CD1c-positive myeloid dendritic cell (primary cell): Measurements from ENCODE around the gene XPR1.

Source experiments
- DNase-seq: peaks from one replicate; pipeline ENCODE4 v3.0.0-alpha.2; 2016; ENCODE audit errors: extremely low spot score

Gene XPR1

DNA sequence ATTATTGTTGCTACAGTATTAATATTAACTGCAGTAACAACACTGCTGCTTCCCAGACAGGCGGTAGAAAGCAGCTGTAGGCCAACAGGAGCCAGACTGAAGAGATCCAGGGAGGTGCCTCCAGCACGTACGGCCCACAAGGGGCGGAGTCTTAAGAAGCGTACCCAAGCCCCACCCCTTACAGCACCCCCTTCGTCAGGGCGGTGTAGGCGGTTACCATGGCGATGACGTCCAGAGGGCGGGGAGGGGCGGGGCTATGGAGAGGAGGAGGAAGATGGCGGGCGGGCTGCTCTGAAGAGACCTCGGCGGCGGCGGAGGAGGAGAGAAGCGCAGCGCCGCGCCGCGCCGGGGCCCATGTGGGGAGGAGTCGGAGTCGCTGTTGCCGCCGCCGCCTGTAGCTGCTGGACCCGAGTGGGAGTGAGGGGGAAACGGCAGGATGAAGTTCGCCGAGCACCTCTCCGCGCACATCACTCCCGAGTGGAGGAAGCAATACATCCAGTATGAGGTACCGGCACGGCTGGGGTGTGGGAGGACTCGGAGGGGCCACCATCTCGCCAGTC lies at the start of gene XPR1:
Gene XPR1, plus strand, starts transcription at position 257 of the 560 bp plus-strand sequence. Its CDS starts 180 bp downstream, at position 437.
- DNase-seq, result peak; percentile 99

DNA sequence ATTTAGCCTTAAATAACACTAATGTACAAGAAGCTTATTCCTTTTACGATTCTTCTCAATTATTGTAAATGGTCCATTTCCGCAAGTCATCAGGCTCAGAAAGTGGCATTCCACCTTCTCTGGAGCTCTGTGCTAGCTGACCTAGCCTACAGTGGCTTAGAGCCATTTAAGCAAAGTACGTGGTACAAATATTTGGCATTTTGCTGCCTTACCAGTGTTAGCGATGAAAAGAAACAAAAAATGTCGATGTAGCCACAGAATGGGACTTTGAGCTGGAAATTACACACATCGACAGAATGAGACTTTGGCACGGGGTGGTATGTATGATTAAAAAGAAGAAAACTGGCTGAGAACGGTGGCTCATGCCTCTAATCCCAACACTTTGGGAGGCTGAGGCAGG lies 47.0 kb upstream of the XPR1 start:
- no peak for DNase-seq

DNA sequence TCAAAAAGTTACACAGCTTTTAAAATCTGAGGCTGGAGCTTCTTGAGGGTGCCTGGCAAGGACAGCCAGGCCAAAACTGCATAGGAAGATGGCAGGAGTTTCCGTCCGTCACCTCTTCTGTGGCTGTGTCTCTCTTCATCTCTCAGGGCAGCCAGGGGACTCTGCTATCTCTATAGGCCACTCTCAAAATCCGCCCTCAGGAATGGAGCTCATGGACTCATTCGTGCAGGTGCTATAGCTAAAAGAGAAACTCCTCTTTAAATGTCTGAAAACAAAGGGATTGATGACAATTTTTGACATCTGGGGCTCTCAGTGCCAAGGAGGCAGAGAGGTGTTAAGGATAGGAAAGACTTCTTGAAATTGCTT lies 45.8 kb upstream of the XPR1 start:
- DNase-seq, result no peak

DNA sequence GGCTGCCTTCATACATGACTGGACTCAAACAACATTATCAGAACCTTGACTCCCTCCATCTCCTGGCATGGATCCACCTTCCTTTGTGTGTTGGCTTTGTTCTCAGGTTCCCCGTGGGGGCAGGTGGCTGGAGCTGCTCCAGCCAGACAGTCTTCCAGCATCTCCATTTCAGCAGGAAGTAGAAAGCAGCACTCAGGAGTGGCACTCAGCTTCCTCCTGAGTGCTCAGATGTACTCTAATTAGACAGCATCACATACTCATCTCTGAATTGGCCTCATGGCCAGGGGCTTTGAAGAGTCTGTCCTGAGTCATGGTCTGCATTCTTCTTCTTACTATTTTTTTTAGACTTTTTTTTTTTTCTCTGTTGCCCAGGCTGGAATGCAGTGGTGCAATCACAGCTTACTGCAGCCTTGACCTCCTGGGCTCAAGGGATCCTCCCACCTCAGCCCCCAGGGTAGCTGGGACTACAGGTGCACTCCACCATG lies 45.1 kb upstream of the XPR1 start:
- DNase-seq, result no peak

GRCh38 chr1:180588121-180588520 lies 43.7 kb upstream of the XPR1 start:
- no peak for DNase-seq

GRCh38 chr1:180590889-180591288 lies 40.9 kb upstream of the XPR1 start:
- DNase-seq, result no peak

DNA sequence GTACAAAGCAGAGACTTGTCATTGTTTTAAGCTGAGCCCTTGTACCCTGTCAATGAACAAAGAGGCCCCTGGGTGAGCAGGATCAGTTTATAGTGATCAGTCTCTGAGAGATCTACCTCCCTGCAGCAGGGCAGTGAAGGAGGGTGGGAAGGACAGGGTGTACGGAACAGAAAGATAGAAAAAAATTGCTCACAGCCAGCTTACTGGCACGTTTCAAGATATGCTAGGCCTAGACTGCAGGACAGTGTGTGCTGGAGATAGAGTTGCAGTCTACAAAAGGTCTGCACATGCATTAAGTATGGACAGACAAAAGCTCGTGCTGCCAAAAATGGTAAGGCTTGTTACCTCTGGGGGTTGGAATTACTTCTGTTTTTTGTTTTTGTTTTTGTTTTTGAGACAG lies 38.4 kb upstream of the XPR1 start:
- no peak for DNase-seq

- no peak for DNase-seq
These were observed 37.1 kb upstream of the XPR1 start for GRCh38 chr1:180594723-180595122.

DNA sequence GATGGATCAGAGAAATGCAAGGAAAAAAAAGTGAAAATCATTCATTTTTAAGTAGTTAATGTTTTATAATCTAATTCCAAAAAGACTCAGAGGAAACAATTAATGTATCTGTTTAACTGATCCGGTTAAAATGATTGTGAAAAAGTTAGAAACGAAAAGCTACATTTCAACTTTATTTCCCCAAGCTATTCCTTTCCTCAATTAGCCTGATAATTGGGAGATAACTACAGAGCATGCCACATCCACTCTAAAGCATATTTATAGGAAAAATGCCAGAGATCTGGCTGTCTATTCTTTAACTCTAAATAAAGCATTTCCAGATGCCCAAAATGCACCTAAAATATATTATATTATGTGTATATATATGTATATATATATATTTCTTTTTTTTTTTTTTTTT lies 35.9 kb upstream of the XPR1 start:
- no peak for DNase-seq

DNA sequence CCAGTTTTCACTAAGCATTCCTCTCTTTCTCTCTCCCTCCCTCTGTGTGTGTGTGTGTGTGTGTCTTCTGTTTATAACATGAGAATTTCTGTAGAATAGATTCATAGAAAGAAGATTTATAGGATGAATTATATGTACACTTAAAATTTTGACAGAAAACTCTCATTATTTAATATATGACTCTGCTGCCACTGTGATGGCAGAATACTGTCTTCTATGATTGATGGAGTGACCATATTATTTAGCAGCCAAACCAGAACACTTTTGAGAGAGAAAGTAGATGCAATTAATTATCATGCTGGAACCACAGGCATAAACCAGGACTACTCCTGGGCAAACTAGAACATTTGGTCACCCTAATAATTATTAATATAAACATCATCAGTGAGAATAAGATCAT lies 34.3 kb upstream of the XPR1 start:
- DNase-seq, result no peak

DNA sequence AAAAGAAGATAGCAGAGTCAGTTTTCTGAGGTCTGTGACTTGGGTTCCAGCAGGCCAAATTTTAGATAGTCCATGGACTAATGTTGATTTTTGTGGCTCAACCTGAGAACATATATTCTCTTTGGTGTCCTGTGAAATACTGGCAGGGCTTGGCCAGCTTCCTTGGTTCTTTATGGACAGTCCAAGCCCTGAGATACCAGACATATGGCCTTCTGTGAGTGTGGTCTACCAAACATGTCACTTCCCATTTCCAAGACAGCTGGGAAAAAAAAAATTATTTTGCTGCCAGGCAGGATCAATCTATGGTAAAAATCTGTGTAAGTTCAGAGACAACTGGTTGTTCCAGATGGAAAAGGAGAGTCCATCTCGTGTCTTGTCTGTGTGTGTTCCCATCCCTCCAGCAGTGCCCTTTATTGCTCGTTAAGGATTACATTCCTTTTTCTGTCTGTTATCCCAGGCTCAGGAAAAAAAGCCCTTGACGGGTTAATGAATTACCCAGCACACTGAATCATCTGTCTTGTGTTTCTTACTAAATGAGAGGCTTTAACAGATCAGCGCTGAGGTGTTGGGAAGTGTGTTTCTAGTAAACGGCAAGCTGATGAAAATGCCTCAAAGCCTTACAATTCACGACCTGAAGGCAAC lies 33.4 kb upstream of the XPR1 start:
- DNase-seq, result no peak

DNA sequence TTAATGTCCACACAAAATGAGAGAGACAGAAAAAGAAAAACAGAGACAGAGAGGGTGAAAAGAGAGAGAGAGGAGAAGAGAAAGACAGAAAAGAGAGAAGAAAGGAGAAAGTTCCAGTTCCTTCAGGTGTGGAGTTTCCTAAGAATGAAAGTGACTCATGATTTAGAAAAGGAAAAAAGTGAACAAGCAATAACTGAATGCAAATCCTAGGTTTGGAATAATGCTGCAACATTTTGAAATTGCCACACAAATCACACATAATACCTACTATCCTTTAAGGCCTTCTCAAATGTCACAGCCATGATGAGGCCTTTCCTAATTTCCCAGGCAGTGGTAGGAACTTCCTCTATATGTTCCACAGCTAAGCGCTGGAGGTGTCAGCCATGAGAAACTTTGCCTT lies 31.5 kb upstream of the XPR1 start:
- no peak for DNase-seq

- DNase-seq, result no peak
These were observed 30.3 kb upstream of the XPR1 start for GRCh38 chr1:180601512-180601911.

DNA sequence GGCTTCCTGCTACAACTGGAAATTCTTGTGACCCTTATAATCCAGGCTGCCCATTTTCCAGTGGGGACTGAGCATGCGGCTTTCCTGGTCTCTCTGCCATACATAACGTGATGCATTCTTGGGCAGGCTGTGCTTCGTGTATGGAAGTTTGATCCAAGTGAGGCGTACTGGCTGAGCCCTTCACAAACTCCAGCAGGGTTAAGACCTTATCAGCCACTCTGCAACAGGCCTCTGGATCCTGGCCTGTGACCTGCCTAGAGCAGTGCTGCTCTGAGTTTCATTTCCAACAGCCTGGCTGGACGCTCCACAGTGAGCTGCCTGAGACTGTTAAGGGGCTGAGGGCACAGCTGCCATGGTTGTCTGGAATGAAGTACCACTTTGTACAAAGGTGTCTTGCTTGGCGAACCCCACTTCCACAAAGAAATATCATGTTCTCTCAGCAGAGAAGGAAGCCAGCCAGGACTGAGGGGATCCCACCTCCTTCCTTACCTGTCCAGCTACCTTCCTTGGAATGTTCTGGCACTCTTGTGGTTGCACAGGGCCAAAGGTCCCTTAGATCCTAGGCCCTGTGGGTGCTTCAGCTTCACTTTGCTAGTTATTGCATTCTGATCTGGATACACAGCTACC lies 28.5 kb upstream of the XPR1 start:
- DNase-seq, result no peak

GRCh38 chr1:180603850-180604226 lies 28.0 kb upstream of the XPR1 start:
- no peak for DNase-seq

DNA sequence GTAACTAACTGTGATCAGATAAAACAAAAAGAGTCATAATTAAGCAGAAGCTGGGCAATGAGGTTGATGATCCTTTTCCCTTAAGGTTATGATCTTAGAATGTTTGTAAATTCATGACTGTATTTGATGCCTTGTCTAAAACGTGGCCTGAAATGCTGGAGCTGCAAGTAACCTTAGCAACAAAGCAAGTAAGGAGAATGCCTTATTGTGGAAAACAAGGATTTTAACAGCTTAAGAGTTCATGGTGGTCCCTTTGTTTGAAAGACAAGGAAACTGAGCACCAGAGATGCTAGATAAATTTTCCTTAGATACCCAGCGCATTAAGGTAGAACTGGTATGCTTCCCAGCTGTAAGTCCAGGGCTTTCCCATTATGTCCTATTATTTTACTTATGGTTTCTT lies 25.7 kb upstream of the XPR1 start:
- DNase-seq, result no peak

GRCh38 chr1:180609643-180610555 lies 21.9 kb upstream of the XPR1 start:
- DNase-seq, result no peak

GRCh38 chr1:180610556-180611015 lies 21.2 kb upstream of the XPR1 start:
- no peak for DNase-seq

DNA sequence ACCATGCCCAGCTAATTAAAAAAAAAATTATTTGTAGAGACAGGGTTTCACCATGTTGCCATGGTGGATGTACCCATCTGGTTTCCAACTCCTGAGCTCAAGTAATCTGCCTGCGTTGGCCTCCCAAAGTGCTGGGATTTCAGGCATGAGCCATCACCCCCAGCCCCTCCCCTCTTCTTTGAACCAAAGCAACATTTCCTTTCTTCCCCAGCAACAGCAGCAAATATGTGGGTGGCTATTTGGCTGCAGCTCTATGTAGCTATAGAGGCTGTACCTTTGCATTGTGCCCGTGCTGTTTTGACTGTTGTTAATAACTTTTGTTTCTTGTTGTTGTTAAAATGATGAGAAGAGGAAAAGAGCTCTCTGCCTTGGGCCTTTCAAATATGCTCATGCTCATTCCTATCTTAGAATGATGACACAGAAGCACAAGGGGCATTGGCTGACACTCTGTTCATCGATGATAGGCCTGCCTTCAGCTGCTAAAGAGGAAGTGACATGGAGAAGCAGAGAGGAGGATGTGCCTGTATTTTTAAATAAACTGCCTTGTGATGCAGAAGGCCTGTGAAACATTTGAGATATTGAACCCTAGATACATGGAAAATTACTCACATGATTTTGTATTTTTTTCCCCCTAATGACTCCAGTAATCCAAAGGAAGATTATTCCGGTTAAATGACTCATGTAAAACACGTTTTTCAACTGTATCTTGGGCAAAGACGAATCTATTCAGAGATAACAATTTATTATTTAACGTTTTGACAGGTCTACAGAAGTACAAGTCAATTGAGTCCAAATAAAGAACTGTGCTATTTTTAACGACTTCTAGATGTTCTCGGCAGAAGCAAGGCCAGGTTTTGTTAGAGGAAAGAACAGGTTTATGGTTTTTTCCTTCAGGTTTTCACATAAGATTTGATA lies 20.5 kb upstream of the XPR1 start:
- peak; percentile 74 for DNase-seq

DNA sequence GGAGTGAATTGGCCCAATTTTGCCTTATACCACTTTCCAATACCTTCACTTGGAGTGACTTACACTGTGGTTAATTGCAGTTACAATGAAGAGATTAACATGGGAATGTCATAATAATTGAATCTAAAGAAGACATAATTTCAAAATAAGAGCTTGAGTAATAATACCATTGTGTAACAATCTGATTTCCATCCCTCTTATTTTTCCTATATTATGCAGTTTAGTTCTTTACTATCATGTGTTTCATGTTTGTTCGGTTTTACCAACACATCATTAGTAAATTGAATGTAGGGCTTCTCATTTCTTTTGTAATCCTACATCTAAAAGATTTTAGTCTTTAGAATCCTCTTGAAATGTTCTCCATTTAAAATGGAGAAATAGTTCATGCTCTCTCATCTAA lies 19.2 kb upstream of the XPR1 start:
- no peak for DNase-seq

GRCh38 chr1:180614730-180615129 lies 17.1 kb upstream of the XPR1 start:
- DNase-seq, result no peak
